ENCODE data around the gene RADIL.

Gene RADIL, protein sequence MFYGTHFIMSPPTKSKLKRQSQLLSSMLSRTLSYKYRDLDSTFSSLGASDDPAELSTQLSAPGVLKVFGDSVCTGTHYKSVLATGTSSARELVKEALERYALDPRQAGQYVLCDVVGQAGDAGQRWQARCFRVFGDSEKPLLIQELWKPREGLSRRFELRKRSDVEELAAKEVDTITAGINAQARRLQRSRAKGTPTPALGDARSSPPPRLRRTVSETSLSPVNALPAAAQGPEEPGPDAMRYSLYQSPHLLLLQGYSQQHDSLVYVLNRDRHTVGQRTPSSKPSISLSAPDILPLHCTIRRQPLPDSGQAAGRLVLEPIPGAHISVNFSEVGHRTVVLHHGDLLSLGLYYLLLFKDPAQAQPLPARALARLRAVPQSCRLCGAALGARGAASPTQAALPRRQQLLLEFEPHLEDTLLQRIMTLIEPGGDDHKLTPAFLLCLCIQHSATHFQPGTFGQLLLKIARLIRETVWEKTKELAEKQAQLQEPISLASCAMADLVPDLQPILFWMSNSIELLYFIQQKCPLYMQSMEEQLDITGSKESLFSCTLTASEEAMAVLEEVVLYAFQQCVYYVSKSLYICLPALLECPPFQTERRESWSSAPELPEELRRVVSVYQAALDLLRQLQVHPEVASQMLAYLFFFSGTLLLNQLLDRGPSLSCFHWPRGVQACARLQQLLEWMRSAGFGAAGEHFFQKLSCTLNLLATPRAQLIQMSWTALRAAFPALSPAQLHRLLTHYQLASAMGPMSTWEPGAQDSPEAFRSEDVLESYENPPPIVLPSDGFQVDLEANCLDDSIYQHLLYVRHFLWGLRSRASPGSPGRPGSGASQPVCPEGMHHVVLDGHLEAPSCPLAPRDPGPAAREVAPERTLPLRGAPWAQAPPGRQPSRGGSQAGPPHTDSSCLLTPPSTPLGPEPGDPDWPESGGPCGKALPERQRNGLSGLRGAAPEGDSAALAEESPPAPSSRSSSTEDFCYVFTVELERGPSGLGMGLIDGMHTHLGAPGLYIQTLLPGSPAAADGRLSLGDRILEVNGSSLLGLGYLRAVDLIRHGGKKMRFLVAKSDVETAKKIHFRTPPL

DNA sequence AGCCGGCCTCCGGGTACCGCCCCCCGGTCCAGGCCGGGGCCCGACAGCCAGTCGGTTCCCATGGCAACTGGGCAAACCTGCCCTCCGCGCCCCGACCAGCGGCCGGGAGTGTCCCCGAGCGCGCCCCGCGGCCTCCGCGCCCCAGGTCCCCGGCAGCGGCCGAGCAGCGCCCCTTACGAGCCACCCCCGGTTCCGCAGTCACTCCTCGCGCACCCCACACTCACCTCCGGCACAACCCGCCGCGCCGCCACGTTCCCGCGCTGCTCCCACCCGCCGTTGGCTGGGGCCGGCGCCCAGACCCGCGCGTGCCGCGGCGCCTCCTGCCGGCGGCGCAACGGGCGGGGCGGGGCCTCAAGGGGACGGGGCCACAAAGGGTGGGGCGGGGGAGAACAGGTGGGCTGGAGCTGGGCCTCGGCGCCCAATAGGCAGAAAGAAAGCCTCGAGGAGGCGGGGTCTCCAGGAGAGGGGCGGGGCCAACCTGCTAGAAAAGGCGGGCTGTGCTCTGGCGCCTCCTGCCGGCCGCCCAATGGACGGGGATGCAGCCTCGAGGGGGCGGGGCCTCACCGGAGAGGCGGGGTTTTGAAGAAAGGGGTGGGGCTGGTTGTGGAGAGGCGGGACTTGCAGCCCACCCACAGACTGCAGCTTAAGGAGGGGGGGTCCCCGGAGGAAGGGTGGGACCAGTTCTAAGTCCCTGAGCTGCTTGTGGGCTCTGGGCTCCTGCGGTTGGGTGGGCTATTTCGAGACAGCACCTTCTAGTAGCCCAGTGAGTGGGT, at the start of gene RADIL:
TSS of gene RADIL (minus strand) at position 345 of the 773 bp plus-strand sequence. CDS start 5,577 bp downstream, outside the sequence.
- H3K27me3 ChIP-seq (ENCODE audit: control insufficient read depth, low read length), result peaks cover 13% of the 10 kb centered on the region
- H3K4me2 ChIP-seq (ENCODE audit: low read length), result peak within 1 kb of the TSS; percentile 51
- no peaks in the 10 kb centered on the region for H3K9me2 ChIP-seq (replicated peaks; ENCODE audit: control insufficient read depth, low read length)
- no peaks in the 10 kb centered on the region for H3K79me2 ChIP-seq (ENCODE audit: control insufficient read depth, low read length)
- H4K20me1 ChIP-seq (ENCODE audit: control insufficient read depth, insufficient read depth, low read depth, low read length), result no peaks in the 10 kb centered on the region
- H3F3A ChIP-seq (ENCODE audit: control insufficient read depth, insufficient read depth), result no peaks in the 10 kb centered on the region
- no peaks in the 10 kb centered on the region for H3K4me1 ChIP-seq (ENCODE audit: control insufficient read depth, low read length)
- H3K4me3 ChIP-seq (ENCODE audit: low read length), result peak within 1 kb of the TSS; percentile 38; the same call in 1 of the 2 replicates
- no peak within 1 kb of the TSS for H3K27ac ChIP-seq (ENCODE audit: low read depth, low read length)
- H3K36me3 ChIP-seq (ENCODE audit: control insufficient read depth, low read length), result no peaks in the 10 kb centered on the region
- H3K9me3 ChIP-seq (ENCODE audit: control insufficient read depth, insufficient read depth, low read length), result no peaks in the 10 kb centered on the region; the same call in 1 of the 2 replicates
- TF ChIP-seq, protein P1, sequence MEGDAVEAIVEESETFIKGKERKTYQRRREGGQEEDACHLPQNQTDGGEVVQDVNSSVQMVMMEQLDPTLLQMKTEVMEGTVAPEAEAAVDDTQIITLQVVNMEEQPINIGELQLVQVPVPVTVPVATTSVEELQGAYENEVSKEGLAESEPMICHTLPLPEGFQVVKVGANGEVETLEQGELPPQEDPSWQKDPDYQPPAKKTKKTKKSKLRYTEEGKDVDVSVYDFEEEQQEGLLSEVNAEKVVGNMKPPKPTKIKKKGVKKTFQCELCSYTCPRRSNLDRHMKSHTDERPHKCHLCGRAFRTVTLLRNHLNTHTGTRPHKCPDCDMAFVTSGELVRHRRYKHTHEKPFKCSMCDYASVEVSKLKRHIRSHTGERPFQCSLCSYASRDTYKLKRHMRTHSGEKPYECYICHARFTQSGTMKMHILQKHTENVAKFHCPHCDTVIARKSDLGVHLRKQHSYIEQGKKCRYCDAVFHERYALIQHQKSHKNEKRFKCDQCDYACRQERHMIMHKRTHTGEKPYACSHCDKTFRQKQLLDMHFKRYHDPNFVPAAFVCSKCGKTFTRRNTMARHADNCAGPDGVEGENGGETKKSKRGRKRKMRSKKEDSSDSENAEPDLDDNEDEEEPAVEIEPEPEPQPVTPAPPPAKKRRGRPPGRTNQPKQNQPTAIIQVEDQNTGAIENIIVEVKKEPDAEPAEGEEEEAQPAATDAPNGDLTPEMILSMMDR (IDR thresholded peaks at IDR 0.05; ENCODE audit: low read depth, low read length, poor library complexity, severe bottlenecking), result peak; percentile 79
- no peak for TF ChIP-seq EZH2phosphoT487 (IDR thresholded peaks at IDR 0.05; ENCODE audit: borderline replicate concordance, low read length)

DNA sequence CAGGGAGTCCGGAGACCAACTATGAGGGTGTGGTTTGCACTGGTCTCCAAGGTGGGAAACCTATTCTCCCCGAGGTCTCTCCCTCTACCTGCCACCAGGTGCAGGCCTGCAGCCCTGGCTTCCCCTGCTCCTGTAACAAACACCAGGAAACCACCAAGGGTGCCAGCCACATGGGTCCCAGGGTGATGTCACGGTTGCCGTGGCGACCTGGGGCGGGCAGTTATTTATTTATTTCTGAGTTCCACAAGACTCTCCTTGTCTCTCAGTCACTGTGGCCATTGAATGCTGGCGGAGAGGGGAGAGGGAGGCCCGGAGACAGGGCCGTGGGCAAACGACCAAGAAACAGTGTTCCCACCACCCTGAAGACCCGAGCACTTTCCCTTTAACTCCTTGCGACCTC, 48.4 kb upstream of the RADIL start:
- no peak for TF ChIP-seq EZH2phosphoT487 (IDR thresholded peaks at IDR 0.05; ENCODE audit: borderline replicate concordance, low read length)
- TF ChIP-seq, protein P1 (IDR thresholded peaks at IDR 0.05; ENCODE audit: low read depth, low read length, poor library complexity, severe bottlenecking), result no peak
- Histone ChIP-seq H3K4me2 (ENCODE audit: low read length) (no peak overlapping the region), H3K4me3 (ENCODE audit: low read length) (no peak overlapping the region), H3K4me1 (ENCODE audit: control insufficient read depth, low read length) (no peaks in the 10 kb centered on the region), H3K36me3 (ENCODE audit: control insufficient read depth, low read length) (no peaks in the 10 kb centered on the region), H4K20me1 (ENCODE audit: control insufficient read depth, insufficient read depth, low read depth, low read length) (no peaks in the 10 kb centered on the region), H3K27ac (ENCODE audit: low read depth, low read length) (no peak overlapping the region), H3K9me3 (ENCODE audit: control insufficient read depth, insufficient read depth, low read length) (no peaks in the 10 kb centered on the region), H3K79me2 (ENCODE audit: control insufficient read depth, low read length) (no peaks in the 10 kb centered on the region), H3K9me2 (replicated peaks; ENCODE audit: control insufficient read depth, low read length) (no peaks in the 10 kb centered on the region), H3F3A (ENCODE audit: control insufficient read depth, insufficient read depth) (no peaks in the 10 kb centered on the region), H3K27me3 (ENCODE audit: control insufficient read depth, low read length) (no peaks in the 10 kb centered on the region)

DNA sequence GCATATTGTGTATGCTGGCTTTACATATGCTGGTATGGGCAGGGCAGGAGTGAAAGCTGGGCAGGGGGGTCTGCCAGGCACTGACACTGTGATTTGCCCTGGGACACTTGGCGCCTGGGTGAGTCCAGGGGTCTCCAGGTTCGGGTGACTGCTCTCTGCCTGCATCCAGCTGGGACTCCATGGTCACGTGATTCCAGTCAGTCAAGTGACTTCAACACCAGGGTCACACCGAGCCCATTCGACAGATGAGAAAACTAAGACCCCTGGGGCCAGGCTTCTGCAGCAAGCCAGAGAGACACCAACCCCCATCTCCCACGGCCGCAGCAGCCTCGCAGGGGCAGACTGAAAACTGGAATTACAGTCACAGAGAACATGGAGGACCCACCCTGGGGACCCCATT, 45.5 kb upstream of the RADIL start:
- Histone ChIP-seq H3K4me3 (ENCODE audit: low read length) (no peak overlapping the region), H3K9me3 (ENCODE audit: control insufficient read depth, insufficient read depth, low read length) (no peaks in the 10 kb centered on the region), H4K20me1 (ENCODE audit: control insufficient read depth, insufficient read depth, low read depth, low read length) (no peaks in the 10 kb centered on the region), H3K27ac (ENCODE audit: low read depth, low read length) (no peak overlapping the region), H3K79me2 (ENCODE audit: control insufficient read depth, low read length) (no peaks in the 10 kb centered on the region), H3K36me3 (ENCODE audit: control insufficient read depth, low read length) (no peaks in the 10 kb centered on the region), H3K27me3 (ENCODE audit: control insufficient read depth, low read length) (no peaks in the 10 kb centered on the region), H3K4me2 (ENCODE audit: low read length) (no peak overlapping the region), H3K4me1 (ENCODE audit: control insufficient read depth, low read length) (no peaks in the 10 kb centered on the region), H3F3A (ENCODE audit: control insufficient read depth, insufficient read depth) (no peaks in the 10 kb centered on the region), H3K9me2 (replicated peaks; ENCODE audit: control insufficient read depth, low read length) (no peaks in the 10 kb centered on the region)
- TF ChIP-seq, protein P1 (IDR thresholded peaks at IDR 0.05; ENCODE audit: low read depth, low read length, poor library complexity, severe bottlenecking), result no peak
- no peak for TF ChIP-seq EZH2phosphoT487 (IDR thresholded peaks at IDR 0.05; ENCODE audit: borderline replicate concordance, low read length)
